OCI-LY7 (cell line): ENCODE results near the gene SIK2. TPM values are rescaled to one million over a fixed set of nuclear protein-coding genes. Genes with fewer than 3 reads are reported as not detected.

Source experiments
- BruUV-seq: library from RNA; stranded (reverse); fragments of 400-500 nt; replicated peaks from 2 replicates; lab custom pipeline; 2021; lab: Mats Ljungman, UMichigan
- CTCF ChIA-PET: fragments of 300-600 bp; sonication (Branson Sonifier 250); formaldehyde crosslinking; loops from one replicate; lab custom pipeline; 2022; ENCODE audit warnings: antibody characterized with exemption; ENCODE audit not compliant: unreplicated experiment; lab: Charles Lee
- POLR2A ChIA-PET: fragments of 300-600 bp; sonication (Branson Sonifier 250); formaldehyde crosslinking; loops from one replicate; lab custom pipeline; 2022; ENCODE audit warnings: antibody characterized with exemption; lab: Charles Lee
- DNase-seq: peaks from one replicate; pipeline ENCODE4 v3.0.0-alpha.2; 2015; ENCODE audit warnings: low spot score
- H2AFZ ChIP-seq: fragments of 200-600 bp; sonication (generic), shearing (Covaris generic); 2 replicates; pipeline ENCODE4 v1.6.1; 2014; ENCODE audit warnings: mild to moderate bottlenecking, antibody characterized with exemption, low read length, moderate library complexity
- H3K27ac ChIP-seq: fragments of 200-600 bp; sonication (generic); 2 replicates; pipeline ENCODE4 v1.5.1; 2014; ENCODE audit warnings: mixed run types, low read depth, mild to moderate bottlenecking, moderate library complexity, low read length, inconsistent platforms; ENCODE audit not compliant: poor library complexity, severe bottlenecking
- H3K36me3 ChIP-seq: fragments of 200-600 bp; sonication (generic); 2 replicates; pipeline ENCODE4 v1.6.1; 2014; ENCODE audit warnings: mild to moderate bottlenecking, antibody characterized with exemption, low read length, moderate library complexity, mixed read lengths; ENCODE audit not compliant: insufficient read depth
- H3K4me1 ChIP-seq: fragments of 200-600 bp; sonication (generic); 2 replicates; pipeline ENCODE4 v1.5.1; 2014; ENCODE audit warnings: mild to moderate bottlenecking, low read length; ENCODE audit not compliant: insufficient read depth, poor library complexity, severe bottlenecking
- H3K4me2 ChIP-seq: fragments of 200-600 bp; sonication (generic); 2 replicates; pipeline ENCODE4 v1.6.1; 2014; ENCODE audit warnings: mild to moderate bottlenecking, low read length
- H3K4me3 ChIP-seq: fragments of 200-600 bp; sonication (generic); 2 replicates; pipeline ENCODE4 v1.5.1; 2014; ENCODE audit warnings: mild to moderate bottlenecking, low read depth, low read length; ENCODE audit not compliant: poor library complexity, severe bottlenecking
- H3K79me2 ChIP-seq: fragments of 200-600 bp; sonication (generic); 2 replicates; pipeline ENCODE4 v1.6.1; 2016; ENCODE audit warnings: low read depth, mild to moderate bottlenecking, low read length, moderate library complexity, mixed read lengths; ENCODE audit not compliant: insufficient read depth
- H3K9me2 ChIP-seq: fragments of 200-600 bp; sonication (generic); 2 replicates; pipeline ENCODE4 v1.6.1; 2016; ENCODE audit warnings: mild to moderate bottlenecking, low read length, mixed read lengths; ENCODE audit not compliant: insufficient read depth
- H3K9me3 ChIP-seq: fragments of 200-600 bp; sonication (generic); 2 replicates; pipeline ENCODE4 v1.6.1; 2014; ENCODE audit warnings: mild to moderate bottlenecking, mixed run types, low read length, mixed read lengths
- H4K20me1 ChIP-seq: fragments of 200-600 bp; sonication (generic); 2 replicates; pipeline ENCODE4 v1.6.1; 2014; ENCODE audit warnings: mild to moderate bottlenecking, antibody characterized with exemption, low read length, moderate library complexity, mixed read lengths; ENCODE audit not compliant: insufficient read depth
- CTCF ChIP-seq: fragments of 200-600 bp; sonication (generic); conservative IDR thresholded peaks from 2 replicates; pipeline ENCODE4 v1.5.1; 2014; ENCODE audit warnings: mild to moderate bottlenecking, antibody characterized with exemption, low read length, moderate library complexity, mixed read lengths
- EZH2phosphoT487 ChIP-seq: fragments of 200-600 bp; sonication (generic); IDR thresholded peaks from 2 replicates; pipeline ENCODE4 v1.6.1; 2018; ENCODE audit warnings: low read depth, borderline replicate concordance, mild to moderate bottlenecking, mixed run types, antibody characterized with exemption, low read length, moderate library complexity, mixed read lengths
- intact Hi-C: fragments of 100-400 bp; cut with micrococcal nuclease; formaldehyde crosslinking; loops from one replicate; pipeline ENCODE4 v1.10.0; 2022; ENCODE audit not compliant: unreplicated experiment
- total RNA-seq, 2 experiments: library from RNA; depleted of rRNA in 1 of 2; stranded (reverse); fragments of >200 nt in 1 of 2; shearing (Covaris generic) in 1 of 2; gene quantifications; 2 replicates each; pipeline ENCODE4 v1.2.3, GENCODE V29; 2014 to 2022

SIK2 gene
- total RNA-seq, 2 experiments from 2014 or later = 9.8 to 16.9 TPM

DNA sequence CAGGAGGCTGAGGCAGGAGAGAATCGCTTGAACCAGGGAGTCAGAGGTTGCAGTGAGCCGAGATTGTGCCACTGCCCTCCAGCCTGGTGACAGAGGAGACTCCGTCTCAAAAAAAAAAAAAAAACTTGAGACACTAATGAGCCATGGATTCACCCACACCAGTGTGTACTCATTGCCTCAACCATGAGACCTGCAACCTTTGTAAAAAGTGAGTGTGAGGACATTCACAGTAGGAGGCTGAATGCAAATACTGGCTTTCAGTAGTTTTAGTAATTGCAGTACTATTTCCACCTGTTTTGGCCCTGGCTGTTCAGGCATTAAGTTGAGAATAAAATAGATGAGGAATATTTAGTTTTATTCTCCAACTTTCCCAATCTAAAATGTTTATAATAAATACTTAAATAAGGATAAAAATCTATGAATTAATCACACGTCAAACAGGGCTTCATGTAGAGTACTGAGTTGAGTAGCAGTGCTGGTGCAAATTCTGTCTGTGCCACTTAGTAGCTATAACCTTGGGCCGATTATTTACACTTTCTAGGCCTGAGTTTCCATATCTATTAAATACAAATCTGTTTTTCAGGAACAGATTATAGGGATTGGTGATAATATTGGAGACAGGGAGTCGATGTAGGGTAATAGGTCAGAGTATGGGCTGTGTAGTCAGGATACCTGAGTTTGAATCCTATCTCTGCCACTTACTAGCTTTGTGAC is 91.1 kb downstream of the SIK2 start:
- Histone ChIP-seq H3K79me2 (peaks cover 9% of the 10 kb centered on the region; the same call in 1 of the 2 replicates), H3K9me3 (no peaks in the 10 kb centered on the region), H2AFZ (no peak overlapping the region), H3K36me3 (peaks cover 20% of the 10 kb centered on the region), H3K4me2 (peak overlapping the region; percentile 19), H3K4me1 (peaks cover 53% of the 10 kb centered on the region), H3K9me2 (no peaks in the 10 kb centered on the region), H3K4me3 (no peak overlapping the region), H4K20me1 (no peaks in the 10 kb centered on the region), H3K27ac (peak overlapping the region; percentile 25)
- POLR2A ChIA-PET = interaction anchor here (0.5 to 3.5 kb wide), 9 partner anchors 9 to 831 kb away, joined by 3 to 16 read pairs (median 4); no protein-coding TSS in a partner anchor
- CTCF ChIA-PET = no interaction called here
- no peak for TF ChIP-seq EZH2phosphoT487
- no peak for TF ChIP-seq CTCF
- intact Hi-C loops = no loop called here
- BruUV-seq = no TSS peak
- no peak for DNase-seq

DNA sequence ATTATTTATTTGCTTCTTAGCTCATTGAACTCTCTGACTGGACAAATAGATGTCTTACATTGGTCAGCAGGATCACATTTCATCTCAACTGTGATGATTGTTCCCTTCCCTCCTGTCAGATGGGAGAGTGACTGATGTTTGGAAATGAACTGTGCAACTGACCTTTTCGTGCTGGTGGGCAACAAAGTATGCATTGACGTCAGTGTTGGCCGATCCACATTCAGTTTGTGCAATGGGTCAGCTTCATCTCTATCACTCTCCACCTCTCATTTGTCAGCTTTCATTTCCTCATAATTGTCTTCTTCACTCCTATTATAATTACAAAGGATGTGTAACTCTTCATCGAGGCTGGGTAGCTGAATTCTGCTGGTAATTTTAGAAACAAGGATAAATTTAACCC is 92.6 kb downstream of the SIK2 start:
- no peaks in the 10 kb centered on the region for H4K20me1 ChIP-seq
- CTCF ChIA-PET = no interaction called here
- DNase-seq = peak; percentile 58
- H3K79me2 ChIP-seq = peaks cover 18% of the 10 kb centered on the region; the same call in 1 of the 2 replicates
- peaks cover 68% of the 10 kb centered on the region for H3K4me1 ChIP-seq
- BruUV-seq = no TSS peak
- peak overlapping the region; percentile 65 for H3K4me2 ChIP-seq
- intact Hi-C loops = loop anchor here (5.0 kb wide), 1 partner anchor 82 kb away; no protein-coding TSS in a partner anchor
- TF ChIP-seq CTCF (no peak), EZH2phosphoT487 (no peak)
- POLR2A ChIA-PET = interaction anchor here (0.6 to 3.5 kb wide), 14 partner anchors 9 to 532 kb away, joined by 3 to 16 read pairs (median 5); partner anchors contain the start of genes POU2AF1 and PPP2R1B
- peaks cover 16% of the 10 kb centered on the region for H3K36me3 ChIP-seq
- H3K9me2 ChIP-seq = no peaks in the 10 kb centered on the region
- peak overlapping the region; percentile 94 for H3K27ac ChIP-seq
- H3K9me3 ChIP-seq = no peaks in the 10 kb centered on the region
- H2AFZ ChIP-seq = 0 out of 2 replicates have a peak overlapping the region, but pooled peaks have one; percentile 0
- peak overlapping the region; percentile 33 for H3K4me3 ChIP-seq
